Right lobe of liver (tissue), 4 donors: Measurements from ENCODE around the gene DENND1B.

Experiments used
- POLR2A ChIP-seq: fragments of 450-650 bp; IDR thresholded peaks from one replicate; pipeline ENCODE4 v1.6.1; 2017; ENCODE audit warnings: antibody characterized with exemption, mild to moderate bottlenecking
- TF ChIP-seq, protein P1 (sequence below), 4 donors: fragments of 200-600 bp in 3 of 4; fragments of 450-650 bp in 1 of 4; IDR thresholded peaks; one replicate each; pipeline versions ENCODE4 v1.5.1 to v1.8.0; 2016 to 2022; ENCODE audit warnings: antibody characterized with exemption in 4 of 4, mild to moderate bottlenecking in 2 of 4
- donor health status: DM: no; HTN: no; CAD: no.
- donor health status: DM: no; HTN: no; CAD: no.
- donor health status: DM: no; HTN: yes; CAD: no.

DNA sequence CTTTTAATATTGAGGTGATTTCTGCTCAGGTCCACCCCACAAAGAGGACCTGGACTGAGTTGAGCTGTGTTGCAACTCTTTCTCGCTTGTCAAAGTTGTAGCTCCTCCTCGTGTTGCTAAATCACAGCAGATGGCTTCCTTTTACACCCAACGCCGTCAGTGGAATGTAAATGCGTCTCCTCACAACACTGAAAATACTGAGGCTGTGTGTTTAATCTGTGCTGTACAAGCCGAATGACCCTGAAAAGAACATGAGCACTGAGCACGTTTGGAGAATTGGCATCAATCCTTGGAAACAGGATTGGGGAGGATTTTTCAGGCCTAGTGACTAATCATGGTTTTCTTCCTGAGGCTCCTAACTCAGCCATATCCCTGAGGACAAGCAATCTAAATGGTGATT, 311.2 kb downstream of the DENND1B start:
- TF ChIP-seq POLR2A = no peak
- TF ChIP-seq, protein P1, sequence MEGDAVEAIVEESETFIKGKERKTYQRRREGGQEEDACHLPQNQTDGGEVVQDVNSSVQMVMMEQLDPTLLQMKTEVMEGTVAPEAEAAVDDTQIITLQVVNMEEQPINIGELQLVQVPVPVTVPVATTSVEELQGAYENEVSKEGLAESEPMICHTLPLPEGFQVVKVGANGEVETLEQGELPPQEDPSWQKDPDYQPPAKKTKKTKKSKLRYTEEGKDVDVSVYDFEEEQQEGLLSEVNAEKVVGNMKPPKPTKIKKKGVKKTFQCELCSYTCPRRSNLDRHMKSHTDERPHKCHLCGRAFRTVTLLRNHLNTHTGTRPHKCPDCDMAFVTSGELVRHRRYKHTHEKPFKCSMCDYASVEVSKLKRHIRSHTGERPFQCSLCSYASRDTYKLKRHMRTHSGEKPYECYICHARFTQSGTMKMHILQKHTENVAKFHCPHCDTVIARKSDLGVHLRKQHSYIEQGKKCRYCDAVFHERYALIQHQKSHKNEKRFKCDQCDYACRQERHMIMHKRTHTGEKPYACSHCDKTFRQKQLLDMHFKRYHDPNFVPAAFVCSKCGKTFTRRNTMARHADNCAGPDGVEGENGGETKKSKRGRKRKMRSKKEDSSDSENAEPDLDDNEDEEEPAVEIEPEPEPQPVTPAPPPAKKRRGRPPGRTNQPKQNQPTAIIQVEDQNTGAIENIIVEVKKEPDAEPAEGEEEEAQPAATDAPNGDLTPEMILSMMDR (IDR thresholded peaks at IDR 0.05) = no peak
